ENCODE results near the gene MYD88. TPM values are rescaled to one million over a fixed set of nuclear protein-coding genes. Genes with fewer than 3 reads are reported as not detected.

The MYD88 gene
- total RNA-seq, 2 donors from 2014 or later: 66.1 to 76.4 TPM

DNA sequence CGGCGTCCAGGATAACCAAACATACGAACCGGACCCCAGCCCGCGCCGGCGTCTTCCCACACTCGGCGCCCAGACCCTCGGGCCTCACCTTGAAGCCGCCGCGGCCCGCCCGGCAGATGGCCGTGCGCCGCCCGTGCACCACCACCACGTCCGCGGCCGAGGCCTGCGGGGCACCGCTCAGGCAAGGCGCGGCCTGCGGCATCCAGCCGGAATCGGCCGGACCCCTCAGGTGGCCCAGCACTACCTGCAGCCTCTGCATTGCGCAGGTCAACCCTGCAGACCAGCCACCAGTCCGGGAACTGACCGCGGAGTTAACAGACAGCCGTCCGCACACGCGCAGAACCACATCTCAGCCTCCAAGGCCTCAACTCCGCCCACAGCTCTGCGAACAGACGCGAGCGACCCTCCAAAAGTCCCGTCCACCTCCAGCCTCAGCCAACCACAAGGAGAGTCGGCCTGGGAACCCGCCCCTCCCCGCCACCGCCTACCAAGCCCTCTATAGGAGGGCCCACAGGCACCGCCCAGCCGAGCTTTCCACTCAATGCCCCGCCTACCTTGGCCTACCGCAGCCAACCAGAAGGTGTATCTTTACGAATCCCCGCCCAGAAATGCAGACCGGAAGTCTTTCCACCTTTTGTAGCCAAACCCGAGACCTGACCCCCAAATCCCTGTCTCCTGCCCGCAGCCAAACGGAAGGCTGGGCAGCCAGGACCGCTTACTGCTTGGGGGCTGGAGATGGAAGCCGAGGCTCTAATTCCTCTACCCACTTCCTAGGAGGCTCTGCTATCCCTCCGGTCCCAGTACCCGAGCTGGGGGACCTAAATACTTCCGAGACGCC, 1.5 kb upstream of the MYD88 start, which contains the start of gene ACAA1:
TSS of gene ACAA1 (minus strand) at position 351 of the 838 bp plus-strand sequence. CDS start at position 259, 92 bp downstream.
- intact Hi-C loops (cut with DNase I, micrococcal nuclease): no loop called here
- DNase-seq (peak; percentile 100), ATAC-seq (peak; percentile 83)

DNA sequence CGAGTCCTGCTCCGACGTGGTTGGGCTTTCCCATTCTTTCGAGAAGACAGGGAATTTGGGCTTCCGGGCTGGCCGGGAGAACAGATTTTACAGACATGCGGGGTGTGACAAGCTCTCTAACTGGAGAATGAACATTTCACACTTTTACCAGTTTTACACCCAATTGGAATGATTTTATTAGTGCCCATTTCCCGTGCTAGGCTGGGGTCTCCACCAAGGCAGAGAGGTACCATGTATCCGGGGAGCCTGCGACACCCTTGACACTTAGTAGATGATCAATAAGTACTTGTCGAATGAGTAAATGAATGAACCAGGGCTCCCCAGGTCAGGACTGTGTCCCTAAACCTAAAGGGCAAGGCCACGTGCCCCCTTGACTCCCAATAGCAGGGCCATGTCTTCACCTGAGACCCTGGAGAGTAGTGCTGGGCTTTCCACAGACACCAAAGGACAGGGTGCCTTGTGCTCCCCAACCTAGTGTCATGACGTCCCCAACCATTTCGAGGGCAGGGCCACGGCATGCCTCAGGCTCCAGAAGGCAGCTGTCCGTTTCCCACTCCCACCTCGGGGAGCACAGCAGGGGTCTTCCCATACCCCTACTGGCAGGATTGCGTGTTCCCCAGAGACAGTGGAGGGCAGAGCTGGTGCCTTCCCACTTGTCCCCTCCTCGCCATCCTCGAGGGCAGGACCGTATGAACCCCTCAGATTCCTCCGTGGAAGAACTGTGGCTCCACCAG, 679 bp upstream of the MYD88 start:
- ATAC-seq: peak; percentile 9
- peak in 1 of 2 donors; percentile 47 for DNase-seq
- intact Hi-C loops (cut with DNase I, micrococcal nuclease): no loop called here

DNA sequence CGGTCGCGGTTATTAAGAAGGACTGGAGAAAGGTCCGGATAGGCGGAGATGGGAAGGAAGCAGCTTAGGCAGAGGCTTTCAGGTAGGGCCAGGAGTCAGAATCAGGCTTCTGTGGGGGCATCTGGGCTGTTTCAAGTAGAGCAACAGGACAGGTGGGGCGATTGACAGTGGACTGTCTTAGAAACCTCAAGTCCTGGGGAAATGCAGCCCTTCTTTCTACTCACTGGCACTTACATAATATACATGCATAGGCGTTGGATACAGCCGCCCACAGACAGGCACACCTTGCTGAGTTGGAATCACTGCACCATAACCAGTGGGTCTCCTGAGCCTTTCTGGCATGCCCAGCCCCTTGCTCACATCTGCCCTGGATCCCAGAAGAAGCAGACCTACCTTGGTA, 730 bp downstream of the MYD88 start:
- intact Hi-C loops (cut with DNase I, micrococcal nuclease): no loop called here
- DNase-seq (no peak), ATAC-seq (no peak)

DNA sequence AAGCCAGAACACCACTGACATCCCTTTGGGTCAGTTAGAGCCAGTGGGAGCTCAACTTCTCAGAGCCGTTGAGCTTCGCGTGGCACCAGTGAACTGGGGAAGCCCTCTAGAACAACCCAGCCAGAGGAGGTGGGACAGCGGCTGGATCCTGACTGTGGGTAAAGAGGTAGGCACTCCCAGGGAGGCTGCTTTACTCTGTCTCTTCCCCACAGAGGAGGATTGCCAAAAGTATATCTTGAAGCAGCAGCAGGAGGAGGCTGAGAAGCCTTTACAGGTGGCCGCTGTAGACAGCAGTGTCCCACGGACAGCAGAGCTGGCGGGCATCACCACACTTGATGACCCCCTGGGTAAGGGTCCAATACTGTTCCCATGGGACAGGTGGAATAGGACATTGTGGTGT, 1.2 kb downstream of the MYD88 start:
- intact Hi-C loops (cut with DNase I, micrococcal nuclease): no loop called here
- DNase-seq: no peak
- ATAC-seq: no peak

DNA sequence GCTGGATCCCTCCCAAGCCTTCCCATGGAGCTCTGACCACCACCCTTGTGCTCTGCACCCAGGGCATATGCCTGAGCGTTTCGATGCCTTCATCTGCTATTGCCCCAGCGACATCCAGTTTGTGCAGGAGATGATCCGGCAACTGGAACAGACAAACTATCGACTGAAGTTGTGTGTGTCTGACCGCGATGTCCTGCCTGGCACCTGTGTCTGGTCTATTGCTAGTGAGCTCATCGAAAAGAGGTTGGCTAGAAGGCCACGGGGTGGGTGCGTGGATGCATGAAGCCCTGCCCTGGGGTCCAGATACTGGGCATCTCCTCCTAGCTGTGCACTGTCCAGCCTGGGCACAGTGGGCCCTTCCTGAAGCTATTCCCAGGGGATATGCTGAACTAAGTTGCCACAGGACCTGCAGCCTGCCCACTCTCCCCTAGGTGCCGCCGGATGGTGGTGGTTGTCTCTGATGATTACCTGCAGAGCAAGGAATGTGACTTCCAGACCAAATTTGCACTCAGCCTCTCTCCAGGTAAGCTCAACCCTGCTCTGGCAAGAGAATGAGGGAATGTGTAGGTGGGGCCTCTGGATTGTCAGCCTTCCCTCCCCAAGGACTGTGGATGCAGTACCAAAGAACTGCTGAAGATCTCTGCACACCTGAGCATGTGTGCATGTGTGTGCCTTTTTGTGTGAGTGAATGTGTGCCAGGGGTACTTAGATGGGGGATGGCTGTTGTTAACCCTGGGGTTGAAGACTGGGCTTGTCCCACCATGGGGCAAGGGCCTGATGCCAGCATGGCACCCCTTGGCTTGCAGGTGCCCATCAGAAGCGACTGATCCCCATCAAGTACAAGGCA, 2.1 kb downstream of the MYD88 start:
- intact Hi-C loops (cut with DNase I, micrococcal nuclease): no loop called here
- DNase-seq: no peak
- no peak for ATAC-seq

DNA sequence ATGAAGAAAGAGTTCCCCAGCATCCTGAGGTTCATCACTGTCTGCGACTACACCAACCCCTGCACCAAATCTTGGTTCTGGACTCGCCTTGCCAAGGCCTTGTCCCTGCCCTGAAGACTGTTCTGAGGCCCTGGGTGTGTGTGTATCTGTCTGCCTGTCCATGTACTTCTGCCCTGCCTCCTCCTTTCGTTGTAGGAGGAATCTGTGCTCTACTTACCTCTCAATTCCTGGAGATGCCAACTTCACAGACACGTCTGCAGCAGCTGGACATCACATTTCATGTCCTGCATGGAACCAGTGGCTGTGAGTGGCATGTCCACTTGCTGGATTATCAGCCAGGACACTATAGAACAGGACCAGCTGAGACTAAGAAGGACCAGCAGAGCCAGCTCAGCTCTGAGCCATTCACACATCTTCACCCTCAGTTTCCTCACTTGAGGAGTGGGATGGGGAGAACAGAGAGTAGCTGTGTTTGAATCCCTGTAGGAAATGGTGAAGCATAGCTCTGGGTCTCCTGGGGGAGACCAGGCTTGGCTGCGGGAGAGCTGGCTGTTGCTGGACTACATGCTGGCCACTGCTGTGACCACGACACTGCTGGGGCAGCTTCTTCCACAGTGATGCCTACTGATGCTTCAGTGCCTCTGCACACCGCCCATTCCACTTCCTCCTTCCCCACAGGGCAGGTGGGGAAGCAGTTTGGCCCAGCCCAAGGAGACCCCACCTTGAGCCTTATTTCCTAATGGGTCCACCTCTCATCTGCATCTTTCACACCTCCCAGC, 2.9 kb downstream of the MYD88 start:
- no peak for ATAC-seq
- intact Hi-C loops (cut with DNase I, micrococcal nuclease): no loop called here
- no peak for DNase-seq

DNA sequence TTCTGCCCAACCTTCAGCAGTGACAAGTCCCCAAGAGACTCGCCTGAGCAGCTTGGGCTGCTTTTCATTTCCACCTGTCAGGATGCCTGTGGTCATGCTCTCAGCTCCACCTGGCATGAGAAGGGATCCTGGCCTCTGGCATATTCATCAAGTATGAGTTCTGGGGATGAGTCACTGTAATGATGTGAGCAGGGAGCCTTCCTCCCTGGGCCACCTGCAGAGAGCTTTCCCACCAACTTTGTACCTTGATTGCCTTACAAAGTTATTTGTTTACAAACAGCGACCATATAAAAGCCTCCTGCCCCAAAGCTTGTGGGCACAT, 3.5 kb downstream of the MYD88 start:
- no peak for DNase-seq
- intact Hi-C loops (cut with DNase I, micrococcal nuclease): no loop called here
- ATAC-seq: no peak

DNA sequence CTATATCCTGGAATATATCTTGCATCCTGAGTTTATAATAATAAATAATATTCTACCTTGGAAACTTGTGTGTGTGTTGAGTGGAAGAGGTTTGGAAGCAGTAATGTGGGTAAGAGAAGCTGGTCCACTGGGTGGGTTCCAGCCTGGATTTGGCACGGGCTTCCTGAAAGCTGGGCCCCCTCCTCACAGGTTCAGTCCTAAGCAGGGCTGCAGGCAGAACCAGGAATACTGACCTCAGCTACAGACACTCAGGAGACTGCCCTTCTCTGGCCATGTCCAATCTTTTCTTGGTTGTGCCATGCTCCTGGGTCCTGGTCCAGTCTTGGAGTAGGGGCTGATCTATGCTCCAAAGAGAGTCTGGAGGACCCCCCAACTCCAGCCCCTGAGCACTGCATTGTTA, 4.5 kb downstream of the MYD88 start:
- no peak for ATAC-seq
- no peak for DNase-seq
- intact Hi-C loops (cut with DNase I, micrococcal nuclease): no loop called here

DNA sequence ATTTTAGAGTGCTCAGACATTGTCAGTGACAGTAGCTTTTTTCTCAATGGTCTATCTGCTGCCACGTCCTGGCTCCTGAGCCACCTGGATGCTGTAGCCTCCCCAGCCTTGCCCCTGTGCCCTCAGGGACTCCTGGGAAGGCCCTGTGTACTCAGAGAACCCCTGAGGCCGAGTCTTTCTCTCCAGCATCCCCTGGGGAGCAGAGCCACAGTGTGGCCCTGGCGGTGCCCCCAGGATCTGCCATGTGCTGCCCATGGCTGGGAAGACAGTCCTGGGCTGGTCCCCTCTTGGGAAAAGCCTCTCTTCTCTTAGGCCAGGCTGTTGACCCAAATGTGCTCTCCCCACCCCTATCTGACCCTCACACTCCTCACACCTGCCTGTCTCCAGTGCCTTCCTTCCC, 5.0 kb downstream of the MYD88 start:
- intact Hi-C loops (cut with DNase I, micrococcal nuclease): no loop called here
- DNase-seq: no peak
- no peak for ATAC-seq

DNA sequence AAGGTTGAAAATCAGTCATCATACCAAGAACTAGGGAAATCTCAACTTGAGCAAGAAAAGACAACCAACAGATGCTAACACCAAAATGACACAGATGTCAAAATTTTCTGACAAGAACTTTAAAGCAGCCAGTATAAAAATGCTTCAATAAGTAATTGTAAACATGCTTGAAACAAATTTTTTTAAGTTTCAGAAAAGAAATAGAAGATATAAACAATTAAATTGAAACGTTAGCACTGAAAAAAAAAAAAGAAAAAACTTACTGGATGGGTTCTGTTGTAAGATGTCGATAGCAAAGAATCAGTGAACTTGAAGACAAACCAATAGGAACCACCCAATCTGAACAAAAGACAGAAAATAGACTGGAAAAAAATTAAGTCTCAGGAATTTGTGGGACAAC, 8.0 kb downstream of the MYD88 start:
- ATAC-seq (no peak), DNase-seq (no peak)
- intact Hi-C loops (cut with DNase I, micrococcal nuclease): no loop called here

DNA sequence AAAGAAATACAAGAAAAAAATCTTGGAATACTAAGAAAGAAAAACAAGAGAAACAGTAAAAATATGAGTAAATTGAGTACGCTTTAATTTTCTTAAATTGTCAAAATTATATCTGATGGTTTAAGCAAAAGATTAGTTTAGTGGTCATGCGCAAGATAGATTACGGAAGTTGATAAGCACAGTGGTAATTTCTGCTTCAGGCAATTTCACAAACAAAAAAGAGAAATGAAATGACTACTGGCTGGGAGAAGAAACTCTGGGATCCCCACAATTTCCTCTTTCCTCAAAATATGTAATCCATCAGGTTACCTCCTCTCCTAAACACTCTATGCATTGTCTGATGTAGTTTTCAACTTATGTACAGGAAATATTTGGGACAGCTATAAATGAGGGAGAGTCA, 9.0 kb downstream of the MYD88 start:
- intact Hi-C loops (cut with DNase I, micrococcal nuclease): no loop called here
- DNase-seq (no peak), ATAC-seq (no peak)

DNA sequence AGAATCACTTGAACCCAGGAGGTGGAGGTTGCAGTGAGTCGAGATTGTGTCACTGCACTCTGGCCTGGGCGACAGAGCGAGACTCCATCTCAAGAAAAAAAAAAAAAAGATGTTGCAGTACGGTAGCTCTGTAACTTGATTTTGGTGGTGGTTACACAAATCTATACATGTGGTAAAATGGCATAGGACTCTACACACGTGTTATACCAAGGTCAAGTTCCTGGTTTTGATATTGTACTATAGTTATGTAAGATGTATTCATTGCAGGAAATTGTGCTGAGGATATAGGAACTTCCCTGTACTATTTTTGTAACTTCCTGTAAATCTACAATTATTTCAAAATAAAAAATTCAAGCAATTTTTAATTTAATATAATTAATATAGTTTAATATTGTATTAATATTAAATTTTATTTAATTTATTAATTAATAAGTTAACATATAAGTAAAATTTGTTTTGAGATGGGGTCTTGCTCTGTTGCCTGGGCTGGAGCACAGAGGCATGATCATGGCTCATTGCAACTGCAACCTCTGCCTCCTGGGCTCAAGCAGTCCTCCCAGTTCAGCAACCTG, 9.9 kb downstream of the MYD88 start:
- ATAC-seq: no peak
- no peak for DNase-seq
- intact Hi-C loops (cut with DNase I, micrococcal nuclease): no loop called here

DNA sequence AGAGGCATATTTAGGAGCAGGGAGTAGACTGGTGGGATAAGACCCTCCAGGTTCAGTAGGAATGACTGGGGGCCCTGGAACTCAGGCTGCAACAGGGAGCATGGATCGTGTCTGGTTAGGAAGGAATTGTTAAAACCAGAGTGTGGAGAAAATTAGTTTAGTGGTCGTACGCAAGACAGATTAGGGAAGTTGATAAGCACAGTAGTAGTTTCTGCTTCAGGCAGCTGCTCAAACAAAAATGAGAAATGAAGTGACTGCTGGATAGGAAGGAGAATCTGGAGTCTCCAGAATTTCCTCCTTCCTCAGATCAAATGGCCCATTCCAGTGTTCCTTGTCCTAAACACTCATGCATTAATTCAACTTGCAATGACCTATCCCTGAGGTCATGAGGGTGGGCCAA, 11.2 kb downstream of the MYD88 start:
- DNase-seq (no peak), ATAC-seq (no peak)

DNA sequence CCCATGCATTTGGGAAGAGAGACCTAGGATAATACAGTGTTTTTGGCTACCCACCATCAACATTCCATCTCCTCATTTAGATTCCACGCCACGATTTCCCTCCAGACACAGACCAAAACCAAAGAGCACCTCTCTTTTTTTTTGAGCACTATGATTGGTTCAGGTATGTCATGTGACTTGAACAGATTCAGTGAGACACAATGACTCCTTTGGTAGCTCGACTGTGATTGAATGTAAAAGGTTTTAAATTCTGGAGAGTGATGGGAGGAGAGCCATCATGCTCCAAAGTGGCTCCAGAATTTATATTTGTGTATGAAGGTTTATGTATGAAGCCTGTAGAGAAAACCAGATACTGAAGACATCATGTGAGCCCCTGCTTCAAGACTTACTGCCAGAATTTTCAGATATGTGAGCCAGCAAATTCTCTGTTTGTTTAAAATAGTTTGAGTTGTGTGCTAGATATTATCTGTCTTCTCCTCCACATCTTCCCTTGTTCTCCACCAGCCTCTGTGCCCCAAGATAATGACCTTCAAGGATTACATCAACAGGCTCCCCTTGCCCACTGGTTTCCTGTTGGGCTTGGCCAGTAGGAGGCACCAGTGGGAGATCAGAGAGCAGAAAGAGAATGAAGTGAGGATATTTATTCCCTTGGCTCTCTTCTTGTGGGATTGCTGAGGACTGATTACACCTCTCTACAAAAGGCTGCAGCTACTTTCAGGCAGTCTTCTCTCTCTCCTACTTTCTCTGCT, 12.5 kb downstream of the MYD88 start:
- ATAC-seq (no peak), DNase-seq (no peak)
- intact Hi-C loops (cut with DNase I, micrococcal nuclease): no loop called here

More for the DNA sequence above, 11.2 kb downstream of the MYD88 start:
- intact Hi-C loops (cut with DNase I, micrococcal nuclease): no loop called here

DNA sequence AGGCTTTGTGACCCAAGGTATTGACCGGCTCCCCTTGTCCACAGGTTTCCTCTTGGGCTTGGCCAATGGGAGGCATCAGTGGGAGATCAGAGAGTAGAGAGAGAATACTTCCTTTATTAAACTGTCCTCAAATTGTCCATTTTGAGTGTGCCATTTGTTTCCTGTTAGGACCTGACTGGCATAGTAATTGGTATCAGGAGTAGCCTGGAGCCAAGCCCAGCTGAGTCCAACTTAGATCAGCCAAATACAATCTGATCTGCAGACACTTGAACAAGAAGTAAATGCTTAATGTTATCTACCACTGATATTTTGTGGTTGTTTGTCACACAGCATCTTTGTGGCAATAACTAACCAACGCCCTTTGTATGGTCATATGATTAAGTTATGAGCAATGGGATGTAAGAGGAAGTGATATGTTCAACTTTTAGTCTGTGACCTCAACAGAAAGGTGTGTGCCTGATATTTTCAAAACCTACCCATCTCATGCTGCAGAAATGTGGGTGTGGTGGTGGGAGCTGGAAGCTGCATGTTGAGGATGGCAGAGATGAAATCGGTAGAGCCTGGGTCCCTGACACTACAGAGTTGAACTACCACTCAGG, 13.3 kb downstream of the MYD88 start:
- ATAC-seq (peak; percentile 84), DNase-seq (no peak)
- intact Hi-C loops (cut with DNase I, micrococcal nuclease): no loop called here

DNA sequence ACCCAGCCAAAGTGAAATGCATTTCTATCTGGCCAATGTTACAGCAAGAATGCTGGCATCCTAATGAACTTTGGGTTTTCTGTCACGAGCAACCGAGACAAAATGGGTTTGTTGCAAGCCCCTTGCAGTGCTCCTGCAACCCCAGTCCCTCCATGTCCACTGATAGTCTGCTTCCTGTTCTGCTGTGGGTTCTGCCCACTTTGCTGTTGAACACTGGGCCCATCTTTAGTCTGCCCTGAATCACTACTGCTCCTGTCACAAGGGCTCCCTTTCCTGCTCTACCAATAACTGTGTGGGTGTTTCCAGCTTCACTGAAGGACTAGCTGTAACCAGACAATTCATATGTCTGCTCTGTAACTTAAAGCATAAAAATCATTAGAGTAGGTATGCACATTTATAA, 14.1 kb downstream of the MYD88 start:
- DNase-seq (no peak), ATAC-seq (no peak)
- intact Hi-C loops (cut with DNase I, micrococcal nuclease): no loop called here

DNA sequence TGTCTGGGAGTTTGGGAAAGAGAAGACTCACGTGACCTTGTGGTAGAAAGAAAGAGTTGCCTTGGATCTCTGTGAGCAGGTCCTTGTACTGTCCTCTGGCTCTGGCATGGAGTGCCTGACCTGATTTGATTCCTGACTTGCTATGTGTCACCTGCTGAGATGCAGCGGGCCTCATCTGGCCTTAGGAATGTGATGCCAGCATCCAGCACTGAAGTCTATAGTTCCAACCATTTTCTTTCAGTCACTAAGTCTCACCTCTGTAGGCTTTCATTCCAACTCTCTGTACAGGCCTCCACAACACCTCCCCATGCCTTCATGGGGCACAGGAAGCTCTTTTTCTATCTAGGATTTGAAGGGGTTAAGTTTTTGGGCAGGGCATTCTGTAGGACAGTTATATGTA, 14.8 kb downstream of the MYD88 start:
- DNase-seq (no peak), ATAC-seq (no peak)
- intact Hi-C loops (cut with DNase I, micrococcal nuclease): no loop called here
